HTERT RPE-1 (cell line): ENCODE data around the gene ROCK2.
"Not testable (repeated sequence)": the region's sequence is repeated elsewhere in the genome, so short reads cannot be mapped to it uniquely, and the experiment has no call there.

Experiments used
- in situ Hi-C: fragments of 300-500 bp; cut with MboI; formaldehyde crosslinking; loops from 4 replicates; pipeline ENCODE4 v1.14.3; 2020; ENCODE audit warnings: low sequenced_read_pairs

Gene ROCK2

GRCh38 chr2:11241412-11242203 is 102.8 kb downstream of the ROCK2 start:
- in situ Hi-C loops: no loop called here

GRCh38 chr2:11239666-11240462 is 104.6 kb downstream of the ROCK2 start:
- in situ Hi-C loops: no loop called here

GRCh38 chr2:11239147-11239546 is 105.3 kb downstream of the ROCK2 start:
- in situ Hi-C loops: no loop called here

DNA sequence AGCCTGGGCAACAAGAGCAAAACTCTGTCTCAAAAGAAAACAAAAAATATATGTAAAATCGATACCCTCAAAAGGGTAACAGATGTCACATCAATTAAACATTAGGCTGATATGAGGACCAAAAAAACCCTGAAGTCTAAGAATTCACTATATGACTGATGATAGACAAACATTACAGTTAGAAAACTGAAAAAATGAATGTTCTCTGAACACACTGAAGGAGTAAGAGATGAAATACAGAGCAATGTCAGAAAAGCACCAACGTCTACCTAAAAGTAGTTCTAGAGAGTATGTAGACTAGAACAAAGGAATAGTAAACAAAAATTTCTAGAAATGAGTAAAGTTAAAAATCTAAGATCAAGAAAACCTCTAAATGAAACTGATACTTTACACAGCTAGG is 107.3 kb downstream of the ROCK2 start:
- in situ Hi-C loops: no loop called here

- in situ Hi-C loops: no loop called here
Measured at GRCh38 chr2:11236335-11236734, 108.1 kb downstream of the ROCK2 start.

DNA sequence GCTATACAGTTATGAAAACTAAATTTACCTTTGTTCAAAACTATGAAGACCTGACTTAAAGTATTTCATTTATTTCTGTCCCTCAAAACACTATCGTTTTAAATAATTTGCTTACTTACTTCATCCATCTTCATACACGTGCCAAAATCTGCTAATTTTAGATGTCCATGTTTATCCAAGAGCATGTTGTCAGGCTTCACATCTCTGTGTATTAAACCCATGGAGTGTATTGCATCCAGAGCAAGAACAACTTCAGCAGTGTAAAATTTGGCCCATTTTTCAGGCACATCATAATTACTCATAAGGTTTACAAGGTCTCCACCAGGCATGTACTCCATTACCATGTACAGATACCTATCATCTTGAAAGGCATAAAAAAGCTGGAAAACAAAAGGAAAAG is 108.9 kb downstream of the ROCK2 start:
- in situ Hi-C loops: no loop called here

- in situ Hi-C loops: no loop called here
Measured at GRCh38 chr2:11234309-11234708, 110.1 kb downstream of the ROCK2 start.

DNA sequence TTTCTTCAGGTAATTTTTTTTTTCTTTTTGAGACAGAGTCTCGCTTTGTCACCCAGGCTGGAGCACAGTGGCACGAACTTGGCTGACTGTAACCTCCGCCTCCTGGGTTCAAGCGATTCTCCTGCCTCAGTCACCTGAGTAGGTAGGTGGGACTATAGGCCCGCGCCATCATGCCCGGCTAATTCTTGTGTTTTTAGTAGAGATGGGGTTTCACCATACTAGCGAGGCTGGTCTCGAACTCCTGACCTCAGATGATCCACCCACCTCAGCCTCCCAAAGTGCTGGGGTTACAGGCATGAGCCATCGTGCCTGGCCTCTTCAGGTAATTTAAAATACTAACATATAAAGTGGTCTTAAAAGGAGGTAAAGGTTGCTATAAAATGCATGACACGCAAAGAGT is 113.2 kb downstream of the ROCK2 start:
- in situ Hi-C loops: not testable (repeated sequence)

GRCh38 chr2:11228692-11229091 is 115.7 kb downstream of the ROCK2 start:
- in situ Hi-C loops: no loop called here

DNA sequence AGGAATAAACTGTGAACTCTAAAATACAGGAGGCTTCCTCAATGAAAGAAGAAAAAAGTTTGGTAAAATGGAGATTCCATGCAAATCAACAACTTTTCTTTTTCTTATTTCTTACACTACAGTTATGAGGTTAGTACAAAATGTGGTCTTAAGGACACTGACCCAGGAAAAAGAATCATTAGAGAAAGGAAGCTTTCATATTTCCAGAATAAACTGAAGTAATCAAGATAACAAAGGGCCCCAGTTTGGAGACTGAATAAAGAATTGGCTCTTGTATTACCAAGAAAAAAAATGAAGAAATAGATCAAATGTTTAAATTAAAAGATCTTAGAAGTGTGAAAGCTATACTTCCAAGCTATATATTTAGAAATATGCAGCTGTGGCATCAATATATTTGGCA is 116.8 kb downstream of the ROCK2 start:
- in situ Hi-C loops: no loop called here

DNA sequence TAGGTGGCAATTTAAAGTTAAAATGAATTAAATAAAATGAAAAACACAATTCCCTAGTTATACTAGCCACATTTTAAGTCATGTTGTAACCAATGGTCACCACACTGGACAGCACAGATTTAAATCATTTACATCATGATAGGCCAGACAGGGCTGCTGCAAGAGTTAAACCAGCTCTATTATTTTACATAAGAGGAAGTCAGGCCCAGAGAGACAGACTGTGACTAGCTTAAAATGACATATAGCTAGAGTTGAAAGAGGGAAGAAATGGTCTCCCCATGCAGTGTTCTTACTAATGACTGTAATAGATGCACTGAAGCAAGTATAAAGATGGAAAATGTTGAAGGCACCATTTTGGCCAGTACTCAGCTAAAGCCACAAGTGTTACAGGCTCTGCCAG is 119.5 kb downstream of the ROCK2 start:
- in situ Hi-C loops: no loop called here

- in situ Hi-C loops: no loop called here
Measured at GRCh38 chr2:11222845-11223244, 121.6 kb downstream of the ROCK2 start.

DNA sequence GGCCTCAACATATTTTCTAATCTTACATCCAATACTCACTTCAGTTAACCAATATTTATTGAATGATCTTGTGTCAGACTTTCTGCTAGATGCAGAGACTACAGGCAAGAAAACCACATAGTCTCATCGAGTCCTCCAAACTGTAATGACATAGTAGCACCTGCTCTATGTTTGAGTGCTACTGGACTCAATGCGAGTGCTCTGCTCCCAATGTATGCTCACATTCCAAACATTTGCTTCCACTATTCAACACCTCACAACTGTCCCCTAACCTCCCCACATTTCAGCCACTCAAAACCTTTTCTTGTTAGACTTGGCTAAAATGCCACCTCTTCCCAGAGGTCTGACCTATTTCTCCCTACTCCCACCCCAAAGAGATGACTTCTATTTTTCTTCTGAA is 124.0 kb downstream of the ROCK2 start:
- in situ Hi-C loops: no loop called here

- in situ Hi-C loops: no loop called here
Measured at GRCh38 chr2:11215407-11215806, 129.0 kb downstream of the ROCK2 start.

GRCh38 chr2:11214770-11215169 is 129.7 kb downstream of the ROCK2 start:
- in situ Hi-C loops: no loop called here

- in situ Hi-C loops: no loop called here
Measured at GRCh38 chr2:11213975-11214374, 130.5 kb downstream of the ROCK2 start.

- in situ Hi-C loops: no loop called here
Measured at GRCh38 chr2:11213090-11213638, 131.3 kb downstream of the ROCK2 start.

DNA sequence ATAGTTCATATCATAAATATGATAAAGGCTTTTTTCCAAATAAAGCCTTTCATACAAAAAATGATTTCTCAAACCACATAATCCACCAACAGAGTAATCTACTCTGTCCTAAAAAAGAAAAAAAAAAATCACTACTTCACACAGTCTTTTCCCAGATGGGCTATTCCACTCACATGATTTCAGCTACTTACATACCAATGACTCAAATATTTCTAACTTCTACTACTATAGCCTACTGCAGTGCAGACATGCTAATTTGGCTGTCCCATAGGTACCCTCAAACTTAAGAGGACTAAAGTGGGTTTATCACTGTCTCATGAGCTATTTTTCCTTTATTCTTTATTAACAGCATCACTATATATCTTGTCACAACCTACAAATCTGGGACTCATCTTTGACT is 131.8 kb downstream of the ROCK2 start:
- in situ Hi-C loops: no loop called here

- in situ Hi-C loops: no loop called here
Measured at GRCh38 chr2:11208083-11208482, 136.4 kb downstream of the ROCK2 start.

DNA sequence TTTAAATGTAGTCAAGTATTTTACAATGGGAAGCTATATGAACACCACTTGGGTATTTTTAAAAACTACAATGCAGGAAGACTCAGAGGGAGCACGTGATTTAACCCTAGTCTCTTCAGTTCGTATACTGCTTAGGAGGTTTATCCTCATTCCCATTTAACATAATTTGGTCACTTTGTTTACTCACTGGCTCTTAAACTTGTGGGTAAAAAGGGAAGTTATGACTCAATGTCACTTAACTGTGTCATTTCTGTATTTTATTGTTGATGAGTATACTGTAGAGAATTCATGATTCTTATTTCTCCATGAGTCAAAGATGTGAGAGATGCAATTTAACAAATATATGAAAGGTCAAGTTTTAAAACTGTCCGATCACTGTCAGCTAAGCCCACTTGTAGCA is 141.0 kb downstream of the ROCK2 start:
- in situ Hi-C loops: no loop called here

DNA sequence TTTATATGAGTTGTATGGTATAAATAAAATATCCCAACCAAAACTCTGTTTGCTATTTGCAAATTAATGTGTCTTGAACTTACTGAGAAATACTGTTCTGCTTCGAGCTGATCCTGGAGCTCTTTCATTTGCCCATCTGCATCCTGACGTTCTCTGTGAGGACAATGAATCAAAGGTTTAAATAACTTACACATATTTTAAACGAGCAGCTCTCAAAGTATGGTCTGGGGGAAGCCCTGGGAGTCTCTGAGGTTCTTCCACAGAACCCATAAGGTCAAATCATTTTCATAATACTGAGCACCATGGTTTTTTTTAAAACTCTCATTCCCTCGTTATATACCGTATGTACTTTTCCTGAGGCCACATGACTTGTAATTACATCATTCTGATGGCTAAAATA is 142.5 kb downstream of the ROCK2 start:
- in situ Hi-C loops: no loop called here

DNA sequence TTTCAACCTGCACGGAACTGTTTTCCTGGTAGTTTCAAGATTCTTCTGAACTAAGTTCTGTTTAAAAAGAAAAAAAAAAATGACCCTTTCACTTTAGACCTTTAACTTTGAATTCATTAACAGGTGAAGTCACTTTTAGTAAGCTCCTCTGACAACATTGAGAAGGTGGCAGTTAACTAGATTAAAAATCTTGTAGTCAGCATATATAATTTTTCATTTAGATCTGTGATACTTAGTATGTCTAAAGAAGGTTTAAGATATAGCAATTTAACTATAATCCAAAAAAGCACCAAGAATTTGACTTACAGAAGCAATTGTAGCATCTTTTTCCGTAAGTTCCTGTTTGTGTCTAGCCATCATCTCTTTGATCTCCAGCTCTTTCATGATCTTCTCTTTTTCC is 143.8 kb downstream of the ROCK2 start:
- in situ Hi-C loops: no loop called here
